Non-pigmented ciliary epithelial cell (primary cell): ENCODE data around the gene PSD2.
"Not testable (repeated sequence)": the region's sequence is repeated elsewhere in the genome, so short reads cannot be mapped to it uniquely, and the experiment has no call there.

Experiments used
- DNase-seq: peaks from one replicate; pipeline ENCODE4 v3.0.0-alpha.2; 2010; ENCODE audit warnings: low read depth

The PSD2 gene

DNA sequence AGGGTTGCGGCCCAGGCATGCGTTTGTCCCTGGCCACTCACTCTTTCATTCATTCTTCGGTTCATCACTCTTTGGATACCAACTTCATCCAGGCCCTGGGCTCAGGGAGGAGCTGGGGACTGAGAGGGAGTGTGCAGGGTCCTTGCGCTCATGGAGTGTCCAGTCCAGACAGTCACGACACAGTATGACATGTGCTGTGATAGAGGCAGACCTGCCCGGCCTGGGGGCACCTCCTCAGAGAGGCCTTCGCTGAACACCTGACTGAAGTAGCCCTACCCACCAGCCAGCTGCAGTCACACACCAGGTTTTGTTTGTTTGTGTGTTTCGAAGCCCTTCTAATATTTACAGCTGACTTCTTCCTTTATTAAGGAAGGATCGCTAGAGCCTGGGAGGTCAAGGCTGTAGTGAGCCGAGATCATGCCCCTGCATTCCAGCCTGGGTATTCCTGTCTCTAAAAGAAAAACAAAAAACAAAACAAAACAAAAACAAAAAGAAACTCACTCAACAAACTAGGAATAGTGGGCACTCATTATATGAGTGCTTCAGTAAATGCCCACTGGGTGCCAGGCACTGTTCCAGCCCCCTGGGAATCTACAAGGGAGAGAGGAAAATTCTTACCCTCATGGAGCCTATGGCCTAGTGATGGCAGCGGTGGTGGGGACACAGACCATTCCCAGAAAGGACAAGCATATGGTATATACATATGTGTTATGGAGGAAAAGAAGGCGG lies 6.3 kb upstream of the PSD2 start:
- DNase-seq: no peak

DNA sequence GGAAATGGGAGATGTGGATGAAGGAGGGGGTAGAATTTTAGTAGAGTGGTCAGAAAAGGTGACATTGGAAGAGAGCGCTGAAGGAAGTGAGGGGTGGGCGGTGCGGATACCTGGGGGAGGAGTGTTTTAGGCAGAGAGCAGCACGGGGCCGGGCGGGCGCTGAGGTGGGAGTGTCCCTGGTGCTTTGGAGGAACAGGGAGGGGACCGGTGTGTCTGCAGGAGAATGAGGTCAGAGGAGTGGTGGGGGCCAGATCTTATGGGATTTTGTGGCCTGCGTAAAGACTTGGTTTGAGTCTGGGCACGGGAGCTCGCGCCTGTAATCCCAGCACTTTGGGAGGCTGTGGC lies 5.8 kb upstream of the PSD2 start:
- no peak for DNase-seq

DNA sequence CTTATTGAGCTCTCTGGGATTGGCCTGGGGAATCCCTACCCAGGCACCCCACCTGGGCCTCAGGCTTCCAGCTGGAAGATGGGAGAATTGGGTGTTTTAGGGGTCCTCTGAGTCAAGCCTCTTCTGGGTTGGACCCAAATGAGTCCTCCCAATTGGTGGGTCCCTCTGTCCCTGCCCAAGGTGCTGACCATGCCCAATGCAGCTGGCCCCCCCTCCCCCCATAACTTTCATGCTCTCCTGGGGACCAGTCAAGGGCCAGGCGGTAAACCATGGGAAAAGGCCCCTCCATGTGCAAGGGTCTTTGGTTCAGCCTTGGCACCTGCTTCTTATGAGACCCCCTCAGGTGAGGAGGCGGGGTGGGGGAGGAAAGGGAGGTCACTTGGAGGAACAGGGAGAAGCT lies 3.4 kb upstream of the PSD2 start:
- DNase-seq: no peak

- DNase-seq: not testable (repeated sequence)
These were observed 3.0 kb upstream of the PSD2 start for GRCh38 chr5:139792655-139793054.

GRCh38 chr5:139794067-139794846 lies 1.4 kb upstream of the PSD2 start:
- no peak for DNase-seq

DNA sequence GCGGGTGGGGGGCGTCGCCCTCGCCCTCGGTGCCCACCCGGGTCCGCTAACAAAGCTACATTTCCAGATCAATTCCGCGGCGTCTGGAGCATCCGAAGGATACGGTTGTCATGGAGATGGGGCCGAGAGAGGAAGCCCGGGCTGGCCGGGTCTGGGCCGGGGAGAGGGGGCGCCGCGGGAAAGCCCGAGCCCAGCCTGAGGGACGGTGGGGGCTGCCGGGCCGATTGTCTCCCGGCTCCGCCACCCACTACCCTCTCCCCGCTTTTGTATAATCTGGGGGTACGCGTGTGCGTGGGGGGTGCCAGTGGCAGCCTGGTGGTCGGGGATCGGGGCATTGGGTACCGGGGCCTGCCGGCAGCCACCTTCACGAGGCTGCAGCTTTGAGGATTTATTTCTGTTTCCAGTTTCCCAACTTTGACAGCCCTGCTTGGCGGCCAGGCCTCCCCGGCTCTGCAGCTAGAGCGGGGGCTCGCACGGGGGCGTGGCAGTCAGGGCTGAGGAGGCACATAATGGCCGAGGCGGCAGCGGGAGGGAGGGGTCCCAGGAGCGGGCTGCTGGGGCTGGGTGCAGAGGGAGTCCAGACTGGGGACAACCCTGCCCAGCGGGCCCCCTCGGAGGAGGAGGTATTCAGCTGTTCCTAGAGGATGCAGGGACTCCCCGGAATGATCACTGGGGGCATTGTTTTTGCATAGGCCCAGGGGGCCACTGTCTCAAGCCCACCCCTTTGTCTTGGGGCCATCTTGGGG lies 626 bp downstream of the PSD2 start:
- no peak for DNase-seq

DNA sequence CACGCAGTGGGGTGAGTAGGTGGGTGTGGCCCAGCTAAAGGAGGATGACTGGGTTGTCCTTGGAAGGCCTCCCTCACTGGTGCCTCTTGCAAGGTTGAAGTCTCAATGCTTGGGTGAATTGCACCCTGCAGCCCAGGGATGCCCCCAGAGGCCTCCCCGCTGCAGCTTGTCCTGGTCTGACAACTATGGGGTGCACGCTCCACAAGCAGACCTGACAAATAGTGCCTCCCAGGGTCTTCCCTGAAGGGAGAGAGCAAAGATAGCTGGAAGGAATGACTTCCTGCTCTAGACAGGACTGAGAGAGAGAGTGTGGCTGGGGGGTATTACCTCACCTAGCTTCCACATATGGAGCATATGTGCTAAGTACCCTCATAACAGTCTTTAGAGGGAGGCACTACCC lies 1.7 kb downstream of the PSD2 start:
- DNase-seq: no peak

DNA sequence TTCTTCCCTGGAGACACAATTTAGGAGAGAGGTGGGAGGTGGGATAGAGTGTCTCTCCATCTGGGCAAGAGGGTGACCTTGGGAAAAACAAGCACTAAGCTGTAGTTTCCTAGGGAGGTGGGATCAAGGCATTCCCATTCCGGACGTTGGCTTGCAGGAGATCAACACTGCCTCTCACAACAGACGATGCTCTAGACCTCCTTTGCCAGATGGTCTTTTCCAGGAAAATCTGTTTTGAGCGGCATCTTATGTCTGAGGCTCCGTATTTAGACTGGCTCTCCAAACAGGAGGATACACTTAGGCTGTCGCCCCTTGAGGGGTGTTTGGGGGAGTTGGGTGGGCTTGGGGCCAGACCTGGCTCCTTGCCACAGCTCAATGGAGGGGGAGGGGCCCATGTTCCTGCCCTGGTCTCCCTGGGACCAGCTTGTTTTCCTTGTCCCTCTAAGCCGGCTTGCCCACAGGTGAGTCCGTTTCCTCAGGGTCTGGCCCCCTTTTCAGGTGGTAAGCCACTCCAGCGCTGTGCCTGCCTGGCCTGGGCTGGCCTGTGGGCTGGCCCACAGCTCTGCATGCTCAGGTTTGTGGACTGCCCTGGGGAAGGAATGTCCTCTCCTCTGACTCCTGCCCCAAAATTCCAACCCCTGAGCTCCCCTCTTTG lies 2.4 kb downstream of the PSD2 start:
- DNase-seq: no peak

- DNase-seq: no peak
These were observed 3.3 kb downstream of the PSD2 start for GRCh38 chr5:139798883-139799282.

DNA sequence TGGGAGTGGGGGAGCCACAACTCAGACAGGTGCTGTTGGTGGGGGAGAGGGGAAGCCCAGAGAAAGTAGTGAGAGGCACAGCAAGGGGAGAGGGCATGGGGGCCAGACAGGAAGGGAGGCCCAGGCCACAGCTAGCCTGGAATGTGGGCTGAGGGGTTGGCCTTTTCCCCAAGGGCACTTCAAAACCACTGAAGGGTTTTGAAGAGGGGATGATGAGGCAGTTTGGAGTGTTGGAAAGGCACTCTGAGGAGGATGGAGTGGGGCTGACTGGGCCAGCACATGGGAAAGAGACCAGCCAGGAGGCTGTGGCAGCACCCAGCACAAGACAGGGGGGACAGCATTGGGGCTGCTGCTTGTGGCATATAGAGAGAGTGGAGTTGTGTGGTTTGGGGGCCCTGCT lies 3.8 kb downstream of the PSD2 start:
- DNase-seq: no peak

DNA sequence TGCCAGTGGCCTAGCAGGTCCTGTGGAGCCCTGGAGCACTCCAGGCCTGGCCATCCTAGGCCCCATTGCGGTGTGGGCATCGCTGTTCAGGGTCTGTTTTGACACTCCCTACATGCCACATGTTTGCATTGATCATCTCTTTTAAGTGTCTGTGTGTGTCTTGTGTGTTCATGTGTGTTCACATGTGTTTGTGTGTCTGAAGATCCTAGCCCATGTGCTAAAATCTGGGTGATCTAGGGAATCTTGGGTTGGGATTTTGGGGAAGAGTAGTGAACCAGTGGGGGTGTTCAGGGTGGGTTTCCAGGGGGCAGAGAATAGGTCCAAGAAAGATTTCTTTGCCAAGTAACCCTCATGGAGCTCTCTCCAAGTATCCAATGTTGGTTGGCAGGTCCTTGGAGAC lies 8.4 kb downstream of the PSD2 start:
- DNase-seq: no peak

DNA sequence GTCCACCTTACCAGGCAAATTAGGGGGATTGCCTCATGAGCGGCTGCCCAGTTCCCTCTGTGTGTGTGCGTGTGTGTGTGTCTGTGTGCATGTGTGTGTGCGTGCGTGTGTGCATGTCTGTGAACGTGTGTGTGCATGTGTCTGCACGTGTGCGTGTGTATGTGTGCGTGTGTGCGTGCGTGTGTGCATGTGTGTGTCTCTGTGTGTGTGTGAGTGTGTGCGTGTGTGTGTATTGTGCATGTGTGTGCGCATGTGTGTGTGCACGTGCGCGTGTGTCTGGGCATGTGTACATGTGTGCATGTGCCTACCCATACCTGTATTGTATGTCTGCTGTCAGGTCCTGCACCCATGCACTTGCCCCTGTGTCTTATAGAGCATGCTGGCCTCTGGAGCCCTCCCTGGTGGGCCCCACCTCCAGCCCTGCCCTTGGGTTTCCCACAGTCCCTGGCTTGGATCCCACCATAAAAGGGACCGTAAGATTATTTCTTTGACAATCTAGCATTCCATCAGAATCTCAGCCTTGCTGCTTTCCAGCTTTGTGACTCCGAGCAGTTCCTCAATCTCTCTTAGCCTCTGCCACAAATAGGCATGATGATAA lies 9.3 kb downstream of the PSD2 start:
- DNase-seq: no peak

DNA sequence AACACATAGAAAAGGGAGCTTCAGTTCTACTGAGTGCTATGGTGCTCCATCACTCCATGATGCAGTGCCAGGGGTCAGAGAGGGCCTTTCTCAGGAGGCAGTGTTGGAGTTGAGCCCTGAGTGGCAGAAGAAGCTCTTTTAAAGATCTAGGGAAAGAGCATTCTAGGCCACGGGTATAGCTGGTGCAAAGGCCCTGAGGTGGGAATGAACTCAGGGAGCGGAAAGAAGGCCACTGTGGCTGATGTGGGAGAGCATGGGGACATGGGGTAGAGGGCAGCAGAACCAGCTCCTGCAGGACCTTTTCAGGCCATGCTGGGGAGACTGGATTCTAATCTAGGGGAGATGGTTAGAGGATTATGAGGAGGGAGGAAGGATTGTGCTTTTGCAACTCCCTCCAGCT lies 9.9 kb downstream of the PSD2 start:
- DNase-seq: no peak

DNA sequence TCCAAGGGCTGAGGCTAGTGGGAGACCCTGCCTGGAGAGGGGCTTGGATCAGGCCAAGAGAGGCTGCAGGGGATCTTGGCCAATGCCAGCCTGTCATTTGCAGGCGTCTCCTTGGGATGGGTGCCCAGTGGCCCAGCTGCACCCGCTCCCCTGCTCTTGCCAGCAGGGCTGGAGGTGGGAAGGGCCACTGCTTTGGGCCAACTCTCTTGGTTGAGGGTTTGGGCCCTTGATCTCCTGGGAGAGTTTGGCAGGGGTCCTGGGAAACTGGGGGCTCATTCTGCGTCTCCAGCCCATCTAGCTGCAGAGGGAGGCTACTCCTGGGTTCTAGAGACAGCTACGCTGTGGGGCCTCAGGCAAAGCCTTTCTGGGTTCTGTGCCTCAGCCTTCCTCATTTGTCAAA lies 10.5 kb downstream of the PSD2 start:
- no peak for DNase-seq

- DNase-seq: no peak
These were observed 11.4 kb downstream of the PSD2 start for GRCh38 chr5:139806726-139807646.

- no peak for DNase-seq
These were observed 12.0 kb downstream of the PSD2 start for GRCh38 chr5:139807647-139808030.

DNA sequence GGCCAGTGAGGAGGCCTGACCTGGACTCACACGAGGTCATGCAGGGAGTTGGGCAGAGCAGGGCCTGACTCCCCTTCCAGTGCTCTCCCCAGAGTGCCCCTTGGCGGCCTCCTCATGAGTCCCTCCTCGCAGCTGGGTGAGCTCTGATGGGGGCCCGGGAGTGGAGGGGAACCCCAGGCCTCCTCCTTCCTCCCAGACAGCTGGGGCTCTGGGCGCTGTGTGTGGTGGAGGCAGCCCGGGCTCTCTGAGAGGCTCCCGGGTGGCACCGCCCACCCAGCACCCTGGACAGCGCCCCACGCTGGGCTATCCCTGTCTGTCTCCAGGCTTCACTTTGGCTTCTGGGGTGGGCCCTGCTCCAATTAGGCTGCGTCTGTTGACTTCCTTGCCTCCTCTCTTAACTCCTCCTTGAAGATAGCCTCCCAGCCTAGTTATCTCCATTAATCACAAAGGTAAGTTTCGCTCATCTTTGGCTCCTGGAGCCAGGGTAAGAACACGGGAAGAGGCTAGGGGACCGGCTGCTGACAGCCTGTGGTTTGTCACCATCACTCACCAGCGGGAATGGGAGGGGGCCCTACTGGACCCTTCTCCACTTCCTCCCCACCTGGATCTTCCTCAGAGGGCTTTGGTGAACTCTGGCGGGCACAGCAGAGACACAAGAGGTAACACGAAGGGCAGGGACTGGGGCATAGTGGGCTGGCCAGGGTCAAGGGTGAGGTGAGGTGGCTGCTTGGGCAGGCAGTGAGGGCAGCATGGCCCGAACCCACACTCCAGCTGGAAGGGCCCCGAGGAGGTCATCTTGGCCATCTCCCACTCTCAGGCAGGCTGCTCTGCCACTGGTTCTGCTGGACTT lies 13.1 kb downstream of the PSD2 start:
- DNase-seq: no peak

- no peak for DNase-seq
These were observed 13.8 kb downstream of the PSD2 start for GRCh38 chr5:139809331-139809810.

DNA sequence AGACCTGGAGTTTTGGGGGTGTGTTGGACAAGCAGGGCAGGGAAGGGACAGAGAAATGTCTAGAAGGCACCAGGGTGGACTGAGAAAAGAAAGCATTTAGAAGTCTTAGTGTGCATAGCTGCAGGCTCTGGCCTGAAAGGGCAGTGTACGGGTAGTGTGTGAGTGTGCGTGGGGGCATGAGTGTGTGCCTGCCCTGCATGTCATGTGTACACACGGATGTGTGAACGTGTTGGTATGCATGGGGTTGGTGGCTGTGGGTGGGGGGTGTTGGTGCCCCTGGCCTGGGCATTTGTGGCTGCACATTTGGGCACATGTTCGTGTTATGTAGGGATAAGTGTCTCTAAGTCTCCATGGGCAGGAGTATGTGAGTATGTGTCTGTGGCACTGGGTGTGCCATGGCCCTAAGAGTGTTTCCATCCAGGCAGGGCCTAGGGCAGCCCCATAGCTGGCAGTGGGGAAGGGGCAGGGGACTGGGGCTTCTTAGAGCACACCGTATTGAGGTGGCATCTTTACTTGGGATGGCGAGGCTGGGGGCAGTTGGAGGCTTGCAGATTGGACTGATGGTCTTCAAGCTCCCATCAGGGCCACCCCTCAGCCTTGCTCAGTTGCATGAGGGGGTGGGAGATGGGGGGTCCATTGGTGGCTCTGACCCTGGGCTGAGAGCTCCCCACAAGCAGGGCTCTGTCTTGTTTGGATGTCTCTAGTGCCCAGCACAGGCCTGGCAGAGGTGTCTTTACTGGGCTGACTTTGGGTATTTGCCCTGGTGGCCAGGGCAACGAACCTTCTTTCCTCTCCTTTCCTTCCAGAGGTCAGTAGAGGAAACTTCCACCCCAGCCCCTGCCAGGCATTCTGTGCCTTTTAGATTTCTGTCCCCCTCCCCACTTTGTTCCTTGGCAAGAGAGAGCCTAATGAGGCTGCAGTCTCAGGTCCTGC lies 15.0 kb downstream of the PSD2 start:
- DNase-seq: no peak
